Muscle of arm (tissue), 12 donors: ENCODE measurements around the gene DNM2. TPM values are rescaled to one million over a fixed set of nuclear protein-coding genes. Genes with fewer than 3 reads are reported as not detected.
"Not testable (repeated sequence)": the region's sequence is repeated elsewhere in the genome, so short reads cannot be mapped to it uniquely, and the experiment has no call there.

ENCODE experiments used
- DNase-seq: peaks from one replicate; pipeline ENCODE4 v3.0.0-alpha.2; 2013
- polyA plus RNA-seq, 12 donors: library from polyadenylated mRNA; unstranded; fragments of 120-200 nt; gene quantifications; one replicate each; pipeline ENCODE4 v1.2.1, GENCODE V29; 2013; ENCODE audit not compliant: insufficient read length in 12 of 12

The DNM2 gene
- polyA plus RNA-seq, 12 donors: 52.4 to 101 (median 74.4) TPM; not detected in 1

DNA sequence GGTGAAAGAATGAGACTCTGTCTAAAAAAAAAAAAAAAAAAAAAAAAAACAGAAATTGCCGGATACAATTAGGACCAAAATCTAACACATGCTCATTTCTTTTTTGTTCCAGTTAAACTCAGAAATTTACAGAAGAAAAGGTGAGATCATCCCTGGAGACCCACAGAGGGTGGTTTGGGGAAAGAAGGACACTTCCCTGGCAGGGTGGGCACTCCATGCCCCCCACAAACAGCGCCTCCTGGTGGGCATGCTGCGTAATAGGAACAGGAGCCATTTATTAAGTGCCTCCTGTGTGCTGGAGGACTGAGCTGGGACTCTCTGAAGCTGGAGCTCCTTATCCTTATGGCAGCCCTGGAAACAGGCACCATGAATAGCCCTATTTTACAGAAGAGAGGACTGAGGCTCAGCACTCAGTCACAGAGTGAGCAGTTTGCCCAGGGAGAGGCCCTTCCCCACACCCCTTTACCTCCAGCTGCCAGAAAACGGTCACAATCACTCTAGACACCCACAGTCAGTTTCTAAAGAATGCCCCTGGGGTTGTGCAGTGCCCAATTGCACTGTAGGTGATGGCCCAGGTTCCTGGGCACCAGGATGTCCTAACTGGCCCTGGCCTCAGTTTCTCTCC lies 140.4 kb downstream of the DNM2 start:
- no peak for DNase-seq

DNA sequence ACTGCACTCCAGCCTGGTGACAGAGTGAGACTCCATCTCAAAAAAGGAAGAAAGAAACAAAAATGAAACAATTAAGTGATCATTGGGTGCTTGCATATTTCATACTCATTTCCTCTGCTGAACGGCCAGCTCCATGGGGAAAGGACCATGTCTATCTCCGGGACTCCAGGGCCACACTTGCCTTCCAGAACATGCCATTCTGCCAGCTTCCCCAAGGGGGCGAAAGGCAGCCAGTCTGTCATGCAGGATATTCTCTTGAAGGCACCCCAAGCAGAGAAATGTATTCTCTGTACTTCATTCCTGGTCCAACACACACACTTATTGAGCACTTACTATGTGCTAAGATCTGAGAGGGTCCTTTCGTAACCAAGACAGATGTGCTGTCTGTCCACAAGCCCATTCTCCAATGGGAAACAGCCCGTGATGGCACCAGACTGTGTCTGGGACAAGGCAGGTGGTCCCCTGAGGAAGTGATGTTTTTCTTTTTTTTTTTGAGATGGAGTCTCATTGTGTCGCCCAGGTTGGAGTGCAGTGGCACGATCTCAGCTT lies 143.3 kb downstream of the DNM2 start:
- no peak for DNase-seq

DNA sequence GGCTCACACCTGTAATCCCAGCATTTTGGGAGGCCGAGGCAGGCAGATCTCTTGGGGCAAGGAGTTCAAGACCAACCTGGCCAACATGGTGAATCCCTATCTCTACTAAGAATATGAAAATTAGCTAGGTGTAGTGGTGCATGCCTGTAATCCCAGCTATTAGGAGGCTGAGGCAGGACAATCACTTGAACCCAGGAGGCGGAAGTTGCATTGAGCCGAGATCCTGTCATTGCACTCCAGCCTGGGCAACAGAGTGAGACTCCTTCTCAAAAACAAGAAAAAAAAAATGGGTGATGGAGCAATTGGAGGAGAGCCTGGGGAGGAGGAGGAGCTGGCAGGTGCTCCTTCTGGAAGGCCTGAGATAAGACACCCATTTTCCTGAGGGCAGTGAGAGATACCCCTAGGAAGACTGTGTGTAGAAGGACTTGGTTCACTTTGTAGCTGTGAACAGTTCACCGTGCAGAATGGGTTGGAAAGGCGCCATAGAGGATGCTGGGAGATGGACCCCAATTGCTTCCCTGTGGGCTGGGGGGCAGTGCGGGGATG lies 144.8 kb downstream of the DNM2 start:
- DNase-seq: no peak

DNA sequence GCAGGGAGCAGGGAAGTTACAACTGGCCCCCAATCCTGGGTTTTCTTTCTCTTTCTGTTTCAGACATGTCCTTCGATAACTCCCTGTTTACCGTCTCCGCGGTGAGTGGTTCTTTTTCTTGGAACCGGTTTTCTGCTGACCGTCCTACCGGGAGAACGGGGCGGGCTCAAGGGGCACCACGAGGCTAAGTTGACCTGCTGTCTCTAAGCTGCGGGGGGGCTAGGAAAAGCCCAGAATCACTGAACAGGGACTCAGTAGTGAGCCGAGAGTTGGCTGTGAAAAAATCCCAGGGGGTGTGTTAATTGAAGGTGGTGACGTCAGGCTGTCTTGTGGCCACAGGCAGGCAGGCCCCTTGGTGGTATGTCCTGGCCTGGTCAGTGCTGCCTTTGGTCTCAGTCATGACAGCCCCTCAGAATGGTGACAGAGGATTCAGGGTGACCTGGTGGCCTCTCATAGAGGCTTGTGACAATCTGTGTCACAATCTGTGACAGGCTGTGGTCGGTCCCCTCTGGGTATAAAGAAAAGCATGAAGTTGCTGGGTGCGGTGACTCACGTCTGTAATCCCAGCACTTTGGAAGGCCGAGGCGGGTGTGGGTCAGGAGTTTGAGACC lies 145.3 kb downstream of the DNM2 start:
- DNase-seq: no peak

DNA sequence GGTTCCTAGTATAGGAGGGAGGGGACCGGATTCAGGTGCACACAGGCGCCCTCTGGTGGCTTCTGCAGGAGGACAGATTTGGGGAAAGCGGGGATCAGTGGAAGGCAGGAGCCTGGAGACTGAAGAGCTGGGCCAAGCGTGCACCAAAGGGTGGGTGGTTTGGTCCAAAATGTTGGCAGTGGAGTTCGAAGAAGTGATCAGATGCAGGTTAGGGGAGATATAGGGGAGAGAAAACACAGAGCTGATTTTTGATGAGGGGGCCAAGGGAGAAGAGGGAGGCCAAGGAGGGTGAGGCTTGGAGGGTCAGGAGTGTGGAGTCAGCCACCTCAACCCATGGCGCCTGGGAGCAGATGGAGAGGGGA lies 146.6 kb downstream of the DNM2 start:
- DNase-seq: peak; percentile 86

DNA sequence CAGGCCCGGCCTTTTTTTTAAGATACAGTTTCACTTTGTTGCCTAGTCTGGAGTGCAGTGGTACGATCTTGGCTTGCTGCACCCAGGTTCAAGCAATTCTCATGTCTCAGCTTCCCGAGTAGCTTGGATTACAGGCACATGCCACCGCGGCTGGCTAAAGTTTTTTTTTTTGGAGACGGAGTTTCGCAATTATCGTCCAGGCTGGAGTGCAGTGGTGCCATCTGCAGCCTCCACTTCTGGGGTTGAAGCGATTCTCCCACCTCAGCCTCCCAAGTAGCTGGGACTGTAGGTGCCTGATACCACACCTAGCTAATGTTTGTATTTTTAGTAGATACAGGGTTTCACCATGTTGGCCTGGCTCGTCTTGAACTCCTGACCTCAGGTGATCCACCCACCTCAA lies 148.6 kb downstream of the DNM2 start:
- DNase-seq: no peak

DNA sequence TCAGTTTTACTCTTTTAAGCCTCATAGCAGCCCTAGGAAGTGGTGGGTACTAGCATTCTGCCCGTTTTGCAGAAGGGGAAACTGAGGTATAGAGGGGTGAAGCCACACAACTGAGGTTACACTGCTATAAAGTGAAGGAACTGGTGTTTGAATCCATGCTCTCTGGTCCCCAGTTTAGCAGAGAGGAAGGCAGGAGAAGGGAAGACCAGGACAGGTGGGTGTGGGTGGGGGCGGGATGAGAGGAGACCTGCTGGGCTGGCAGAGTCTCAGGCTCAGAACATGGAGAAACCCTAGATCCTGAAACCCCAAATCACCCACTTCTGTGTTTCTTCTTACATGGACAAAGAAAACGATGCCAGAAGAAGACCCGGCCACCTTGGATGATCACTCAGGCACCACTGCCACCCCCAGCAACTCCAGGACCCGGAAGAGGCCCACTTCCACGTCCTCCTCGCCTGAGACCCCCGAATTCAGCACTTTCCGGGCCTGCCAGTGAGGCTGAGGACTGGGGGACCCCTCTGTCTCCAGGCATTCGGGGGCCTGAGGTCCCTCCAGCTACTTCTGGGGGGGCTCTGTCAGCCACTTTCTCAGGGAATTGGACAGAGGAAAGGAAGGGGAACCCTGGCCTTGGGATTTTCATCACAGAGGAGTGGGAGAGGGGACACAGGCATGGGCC lies 151.1 kb downstream of the DNM2 start:
- no peak for DNase-seq

DNA sequence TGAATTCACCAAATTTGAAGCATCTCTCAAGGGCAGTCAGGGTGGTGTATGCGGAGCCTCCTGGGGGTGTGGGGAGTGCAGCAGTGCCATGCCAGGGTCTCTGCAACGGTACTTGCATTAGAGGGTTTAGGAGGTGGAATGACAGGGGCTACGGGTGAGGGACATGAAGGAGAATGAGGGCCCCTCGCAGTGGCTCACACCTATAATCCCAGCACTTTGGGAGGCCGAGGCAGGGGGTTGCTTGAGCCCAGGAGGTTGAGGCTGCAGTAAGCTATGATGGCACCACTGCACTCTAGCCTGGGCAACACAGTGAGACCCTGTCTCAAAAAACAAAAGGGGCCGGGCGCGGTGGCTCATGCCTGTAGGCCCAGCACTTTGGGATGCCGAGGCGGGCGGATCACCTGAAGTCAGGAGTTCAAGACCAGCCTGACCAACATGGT lies 152.0 kb downstream of the DNM2 start:
- DNase-seq: not testable (repeated sequence)

DNA sequence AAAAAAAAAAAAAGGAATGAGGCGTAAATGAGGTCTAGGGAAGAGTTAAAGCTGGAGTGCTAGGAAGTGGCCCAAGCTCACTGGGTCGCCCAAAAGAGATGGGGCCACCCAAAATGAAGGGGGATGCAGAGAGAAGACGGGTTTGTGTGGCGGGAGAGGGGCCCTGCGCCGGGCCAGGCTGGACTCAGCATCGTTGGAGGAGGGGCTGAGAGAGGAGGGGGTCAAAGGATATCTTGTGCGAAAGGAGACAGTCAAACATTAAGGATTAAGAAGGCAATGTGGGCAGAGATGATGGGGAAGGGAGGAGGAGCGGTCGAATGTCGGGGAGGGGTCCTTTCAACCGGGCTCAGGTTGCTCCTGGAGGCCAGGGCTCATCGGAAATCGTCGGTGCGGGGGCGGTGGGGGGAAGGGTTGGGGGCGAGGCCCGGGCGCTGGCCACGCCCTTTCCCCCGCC lies 152.6 kb downstream of the DNM2 start:
- DNase-seq: no peak

DNA sequence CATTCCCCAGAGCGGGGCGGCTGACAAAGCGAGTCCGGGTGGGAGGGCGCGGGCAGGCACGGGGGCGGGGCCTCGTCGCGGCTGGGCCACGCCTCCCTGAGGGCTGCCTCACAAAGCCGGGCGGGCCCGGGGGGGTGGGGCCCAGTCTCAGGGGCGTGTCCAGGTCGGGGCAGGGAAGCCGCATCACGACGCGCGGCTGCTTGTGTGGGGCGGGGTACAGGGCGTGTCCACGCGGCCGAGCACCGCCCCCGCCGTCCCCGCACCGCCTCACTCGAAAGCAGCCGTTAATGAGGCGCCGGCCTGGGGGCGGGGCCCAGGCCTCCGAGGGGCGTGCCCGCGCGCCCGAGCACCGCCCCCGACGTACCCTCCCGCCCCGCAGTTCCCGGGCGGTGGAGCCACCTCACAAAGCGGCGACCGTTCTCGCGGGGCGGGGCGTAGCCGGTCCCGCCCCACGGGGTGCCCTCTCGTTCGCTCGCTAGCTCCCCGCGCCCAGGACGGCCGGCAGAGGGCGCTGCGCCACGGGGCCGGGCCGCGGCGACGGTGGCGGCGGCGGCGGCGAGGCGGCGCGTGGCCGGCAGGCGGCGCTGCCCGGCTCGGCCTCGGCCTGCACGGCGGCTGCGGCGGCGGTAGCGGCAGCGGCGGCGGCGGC lies 153.2 kb downstream of the DNM2 start, which contains the start of gene CARM1:
Gene CARM1, plus strand, starts transcription at position 599 of the 649 bp plus-strand sequence. CDS start 150 bp downstream, outside the sequence.
- DNase-seq: peak; percentile 98

DNA sequence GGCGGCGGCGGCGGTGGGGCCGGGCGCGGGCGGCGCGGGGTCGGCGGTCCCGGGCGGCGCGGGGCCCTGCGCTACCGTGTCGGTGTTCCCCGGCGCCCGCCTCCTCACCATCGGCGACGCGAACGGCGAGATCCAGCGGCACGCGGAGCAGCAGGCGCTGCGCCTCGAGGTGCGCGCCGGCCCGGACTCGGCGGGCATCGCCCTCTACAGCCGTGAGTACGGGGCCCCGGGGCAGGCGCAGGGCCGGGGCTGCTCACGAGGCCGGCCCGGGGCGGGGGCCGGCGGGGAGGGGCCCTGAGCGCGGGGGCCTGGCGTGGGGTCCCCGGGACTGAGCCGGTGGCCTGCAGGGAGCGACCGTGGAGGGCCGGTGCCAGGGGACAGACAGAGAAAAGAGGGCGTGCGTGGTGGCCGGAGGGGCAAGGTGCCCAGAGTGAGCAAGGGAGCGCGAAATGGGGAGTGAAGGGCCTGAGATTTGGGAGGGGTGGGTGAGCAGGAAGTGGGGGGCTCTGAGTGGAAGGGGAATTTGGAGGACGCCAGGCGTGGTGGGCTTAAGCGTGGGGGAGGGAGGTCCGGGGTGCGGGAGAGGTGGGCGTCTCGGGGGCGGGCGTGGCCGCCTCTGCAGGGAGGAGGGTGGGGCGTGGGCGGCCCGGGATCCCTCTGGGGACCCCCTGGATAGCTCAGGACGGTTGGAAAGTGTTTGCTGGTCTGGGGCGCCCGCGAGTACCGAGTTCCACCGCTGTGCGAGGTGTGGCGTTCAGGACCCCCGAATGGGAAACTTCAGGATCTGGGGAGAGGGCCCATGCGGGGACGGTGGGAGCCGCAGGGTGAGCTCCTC lies 154.0 kb downstream of the DNM2 start:
- DNase-seq: no peak

DNA sequence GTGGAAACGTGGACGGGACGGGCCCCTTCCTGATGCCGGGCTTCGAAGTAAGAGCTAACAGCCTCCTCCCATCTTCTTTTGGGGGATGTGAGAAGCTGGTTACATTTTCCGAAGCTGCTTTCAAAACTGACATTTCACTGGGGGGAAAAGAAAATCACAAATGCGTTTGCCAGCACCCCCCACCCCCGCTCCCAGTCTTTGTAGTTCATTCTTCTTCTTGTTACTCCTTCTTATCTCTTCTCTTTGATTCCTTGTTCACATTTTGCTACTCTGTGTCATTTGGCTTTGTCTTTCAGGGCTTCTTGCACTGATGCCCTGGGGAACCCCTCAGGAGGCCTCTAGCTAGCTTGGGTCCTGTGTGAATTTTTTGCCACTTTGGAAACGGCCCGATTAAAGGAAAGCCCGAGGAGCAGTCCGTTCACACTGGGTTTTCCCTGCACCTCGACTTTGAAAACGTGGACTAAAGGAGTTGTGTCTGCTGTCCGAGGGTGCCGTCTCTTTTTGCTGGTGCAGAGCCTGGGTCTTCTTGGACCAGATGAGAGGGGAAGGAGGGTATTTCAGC lies 154.7 kb downstream of the DNM2 start:
- no peak for DNase-seq

DNA sequence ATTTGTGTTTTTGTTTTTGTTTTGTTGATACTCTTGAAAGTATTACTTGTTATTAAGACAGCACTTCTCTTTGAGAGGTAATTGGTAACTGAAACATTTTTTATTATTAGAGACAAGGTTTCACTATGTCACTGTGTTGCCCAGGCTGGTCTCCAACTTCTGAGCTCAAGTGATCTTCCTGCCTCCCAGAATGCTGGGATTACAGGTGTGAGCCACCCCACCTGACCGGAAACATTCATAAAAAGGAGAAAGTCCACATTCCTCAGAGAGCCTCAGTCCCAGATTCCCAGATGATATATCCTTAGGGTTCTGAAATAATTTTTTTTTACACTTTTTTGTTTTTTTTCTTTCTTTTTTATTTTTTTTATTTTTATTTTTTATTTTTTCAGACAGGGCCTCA lies 156.1 kb downstream of the DNM2 start:
- no peak for DNase-seq

DNA sequence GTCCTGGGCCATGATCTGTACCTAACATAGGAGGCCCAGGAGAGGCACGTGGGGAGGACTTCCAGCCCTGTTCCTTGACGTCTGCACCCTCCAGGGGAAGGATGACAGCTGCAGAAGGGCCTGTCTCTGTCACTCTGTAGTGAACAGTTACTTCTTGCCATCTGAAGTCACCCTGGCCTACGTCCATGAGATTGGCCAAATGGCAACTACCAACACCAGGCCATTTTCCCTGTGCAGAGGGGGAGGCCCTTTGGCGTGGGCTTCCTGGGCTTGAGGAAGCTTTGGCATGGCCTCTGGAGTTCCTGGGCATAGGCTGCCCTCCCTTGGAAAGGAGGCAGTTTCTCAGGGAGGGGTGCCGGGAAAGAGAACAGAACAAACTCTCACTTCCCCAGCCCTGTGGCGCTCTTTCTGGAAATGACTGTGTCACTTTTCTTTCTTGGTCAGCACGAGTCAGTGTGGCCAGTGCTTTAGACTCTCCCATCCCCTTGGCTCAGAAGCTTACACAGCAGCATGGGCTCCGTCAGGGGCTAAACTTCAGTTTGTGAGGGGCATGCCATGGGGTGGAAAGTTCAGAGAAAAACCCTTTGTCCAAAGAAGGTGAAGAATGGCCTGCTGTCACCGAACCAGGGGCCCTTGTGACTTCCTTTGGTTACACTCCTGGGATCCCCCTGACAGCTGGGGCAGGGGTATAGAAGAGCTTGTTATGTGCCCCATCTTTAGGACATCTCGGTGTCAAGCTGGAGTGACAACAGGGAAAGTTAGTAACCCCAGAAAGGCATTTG lies 158.8 kb downstream of the DNM2 start:
- DNase-seq: no peak

DNA sequence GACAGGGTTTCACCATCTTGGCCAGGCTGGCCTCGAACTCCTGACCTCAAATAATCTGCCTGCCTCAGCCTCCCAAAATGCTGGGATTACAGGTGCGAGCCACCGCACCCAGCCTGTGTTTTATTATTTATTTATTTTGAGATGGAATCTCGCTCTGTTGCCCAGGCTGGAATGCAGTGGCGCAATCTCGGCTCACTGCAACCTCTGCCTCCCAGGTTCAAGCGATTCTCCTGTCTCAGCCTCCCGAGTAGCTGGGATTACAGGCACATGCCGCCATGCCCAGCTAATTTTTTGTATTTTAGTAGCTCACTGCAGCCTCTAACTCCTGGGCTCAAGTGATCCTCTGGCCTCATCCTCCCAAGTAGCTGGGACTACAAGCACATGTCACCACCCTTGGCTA lies 159.7 kb downstream of the DNM2 start:
- DNase-seq: not testable (repeated sequence)

DNA sequence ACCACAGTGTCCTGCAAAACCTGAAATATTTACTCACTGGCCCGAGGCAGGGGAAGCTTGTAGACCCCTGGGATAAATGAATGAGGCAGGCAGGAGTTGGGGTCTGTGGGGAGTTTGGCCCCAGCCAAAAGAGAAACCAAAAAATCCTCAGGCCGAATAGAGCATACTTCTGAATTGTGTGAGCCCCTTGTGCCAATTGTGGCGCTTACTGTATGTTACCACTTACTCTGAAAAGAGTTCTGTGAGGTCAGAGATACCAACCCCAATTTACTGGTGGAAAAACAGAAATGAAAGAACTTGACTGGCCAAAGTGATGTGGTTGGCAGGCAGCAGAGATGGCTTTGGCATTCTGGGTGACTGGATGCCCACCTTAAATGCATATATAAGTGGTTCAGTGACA lies 160.4 kb downstream of the DNM2 start:
- no peak for DNase-seq
